Measurements from ENCODE around the gene SNX22. TPM values are rescaled to one million over a fixed set of nuclear protein-coding genes. Genes with fewer than 3 reads are reported as not detected.

SNX22 gene
- total and polyA plus RNA-seq, 9 donors = 0.07 to 2.3 (median 0.28) TPM; not detected in 1

DNA sequence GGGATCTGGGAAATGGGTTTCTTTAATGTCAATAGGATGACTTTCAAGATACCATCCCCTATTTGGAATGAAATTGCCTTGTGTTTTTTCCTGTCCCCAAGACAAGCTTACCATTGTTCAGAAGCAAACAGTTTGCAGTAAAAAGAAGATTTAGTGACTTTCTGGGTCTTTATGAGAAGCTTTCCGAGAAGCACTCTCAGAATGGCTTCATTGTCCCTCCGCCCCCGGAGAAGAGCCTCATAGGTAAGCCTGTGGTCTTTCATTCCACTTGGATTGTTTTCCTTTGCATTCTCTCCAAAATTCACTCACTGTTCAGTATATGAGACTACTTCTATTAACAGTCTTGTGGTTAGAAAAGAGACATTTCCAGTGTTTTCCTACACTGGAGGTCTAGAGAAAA lies 25.6 kb upstream of the SNX22 start:
- peaks cover 3% of the 10 kb centered on the region for H3K4me1 ChIP-seq (ENCODE audit: insufficient read depth)
- H3K27ac ChIP-seq = no peak overlapping the region
- H3K9me3 ChIP-seq = no peaks in the 10 kb centered on the region
- intact Hi-C loops (cut with DNase I) = no loop called here
- no peak overlapping the region for H3K4me3 ChIP-seq
- H3K36me3 ChIP-seq = no peaks in the 10 kb centered on the region
- H3K27me3 ChIP-seq = no peaks in the 10 kb centered on the region
- TF ChIP-seq POLR2A (IDR thresholded peaks at IDR 0.05) (no peak), EP300 (IDR thresholded peaks at IDR 0.05) (no peak)
- TF ChIP-seq, protein P1, sequence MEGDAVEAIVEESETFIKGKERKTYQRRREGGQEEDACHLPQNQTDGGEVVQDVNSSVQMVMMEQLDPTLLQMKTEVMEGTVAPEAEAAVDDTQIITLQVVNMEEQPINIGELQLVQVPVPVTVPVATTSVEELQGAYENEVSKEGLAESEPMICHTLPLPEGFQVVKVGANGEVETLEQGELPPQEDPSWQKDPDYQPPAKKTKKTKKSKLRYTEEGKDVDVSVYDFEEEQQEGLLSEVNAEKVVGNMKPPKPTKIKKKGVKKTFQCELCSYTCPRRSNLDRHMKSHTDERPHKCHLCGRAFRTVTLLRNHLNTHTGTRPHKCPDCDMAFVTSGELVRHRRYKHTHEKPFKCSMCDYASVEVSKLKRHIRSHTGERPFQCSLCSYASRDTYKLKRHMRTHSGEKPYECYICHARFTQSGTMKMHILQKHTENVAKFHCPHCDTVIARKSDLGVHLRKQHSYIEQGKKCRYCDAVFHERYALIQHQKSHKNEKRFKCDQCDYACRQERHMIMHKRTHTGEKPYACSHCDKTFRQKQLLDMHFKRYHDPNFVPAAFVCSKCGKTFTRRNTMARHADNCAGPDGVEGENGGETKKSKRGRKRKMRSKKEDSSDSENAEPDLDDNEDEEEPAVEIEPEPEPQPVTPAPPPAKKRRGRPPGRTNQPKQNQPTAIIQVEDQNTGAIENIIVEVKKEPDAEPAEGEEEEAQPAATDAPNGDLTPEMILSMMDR (IDR thresholded peaks at IDR 0.05) = no peak
- WGBS, 3 donors = 64 to 96% (median 84%) methylated on average over 3 of the region's 3 CpGs
- DNase-seq = no peak

DNA sequence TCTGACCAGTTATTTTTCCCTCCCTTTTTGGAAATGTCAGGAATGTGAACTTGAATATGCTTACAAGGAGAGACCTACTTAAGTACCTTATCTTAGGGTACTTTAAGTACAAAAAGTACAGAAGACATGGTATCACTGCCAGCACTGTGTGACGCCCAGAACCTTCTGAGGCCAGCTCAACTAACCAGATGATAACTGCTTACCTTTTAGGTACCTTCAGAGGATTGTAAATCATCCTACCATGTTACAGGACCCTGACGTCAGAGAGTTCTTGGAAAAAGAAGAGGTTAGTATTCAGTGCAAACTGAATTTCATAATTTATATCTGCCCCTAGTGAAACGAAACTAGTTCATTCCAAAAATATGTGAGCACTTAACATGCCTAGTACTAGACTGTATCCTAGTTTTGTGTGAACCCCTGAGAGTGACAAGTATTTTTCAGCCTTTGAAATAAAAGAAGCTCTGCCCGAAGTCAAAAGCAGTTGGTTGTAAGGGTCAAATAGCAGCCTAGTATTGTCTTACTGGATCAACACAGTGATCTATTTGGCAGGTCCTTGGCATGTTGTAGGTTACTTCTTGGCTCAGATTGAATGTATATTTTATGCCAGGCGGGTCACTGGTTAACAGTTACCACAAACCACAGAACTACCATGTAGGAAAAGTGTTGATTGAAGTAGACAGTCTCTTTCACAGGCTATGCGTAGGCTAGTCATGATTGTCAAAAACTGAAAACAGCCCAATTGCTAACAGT lies 23.8 kb upstream of the SNX22 start:
- H3K4me1 ChIP-seq (ENCODE audit: insufficient read depth) = no peaks in the 10 kb centered on the region
- H3K27ac ChIP-seq = no peak overlapping the region
- 74 to 83% (median 81%) methylated on average over 6 of the region's 6 CpGs for WGBS, 3 donors
- no peak overlapping the region for H3K4me3 ChIP-seq
- intact Hi-C loops (cut with DNase I) = no loop called here
- no peaks in the 10 kb centered on the region for H3K9me3 ChIP-seq
- TF ChIP-seq, protein P1 (IDR thresholded peaks at IDR 0.05) = no peak
- TF ChIP-seq EP300 (IDR thresholded peaks at IDR 0.05) (no peak), POLR2A (IDR thresholded peaks at IDR 0.05) (no peak)
- no peaks in the 10 kb centered on the region for H3K27me3 ChIP-seq
- no peaks in the 10 kb centered on the region for H3K36me3 ChIP-seq
- no peak for DNase-seq

DNA sequence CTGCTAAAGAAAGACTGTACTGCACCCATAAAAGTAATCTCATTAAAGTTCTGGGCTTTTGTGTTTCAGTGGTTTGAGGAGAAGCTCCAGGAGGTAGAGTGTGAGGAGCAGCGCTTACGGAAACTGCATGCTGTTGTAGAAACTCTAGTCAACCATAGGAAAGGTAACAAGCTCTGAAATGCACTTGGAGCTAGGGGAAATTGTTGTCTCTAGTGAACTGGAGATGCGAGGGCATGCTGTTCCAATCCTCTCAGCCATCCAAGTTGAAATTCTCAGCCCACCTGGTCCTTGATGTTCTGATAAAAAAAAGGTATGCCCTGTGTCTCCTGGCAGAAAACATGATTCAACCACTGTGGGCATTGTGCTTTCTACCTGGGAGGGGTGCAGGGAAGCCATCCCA lies 21.4 kb upstream of the SNX22 start:
- Histone ChIP-seq H3K27ac (no peak overlapping the region), H3K9me3 (no peaks in the 10 kb centered on the region), H3K36me3 (no peaks in the 10 kb centered on the region), H3K4me3 (no peak overlapping the region), H3K27me3 (no peaks in the 10 kb centered on the region), H3K4me1 (ENCODE audit: insufficient read depth) (peaks cover 4% of the 10 kb centered on the region)
- intact Hi-C loops (cut with DNase I) = no loop called here
- TF ChIP-seq, protein P1 (IDR thresholded peaks at IDR 0.05) = no peak
- no peak for TF ChIP-seq EP300 (IDR thresholded peaks at IDR 0.05)
- TF ChIP-seq POLR2A (IDR thresholded peaks at IDR 0.05) = no peak
- DNase-seq = no peak
- 94 to 95% (median 95%) methylated on average over 3 of the region's 3 CpGs for WGBS, 3 donors

DNA sequence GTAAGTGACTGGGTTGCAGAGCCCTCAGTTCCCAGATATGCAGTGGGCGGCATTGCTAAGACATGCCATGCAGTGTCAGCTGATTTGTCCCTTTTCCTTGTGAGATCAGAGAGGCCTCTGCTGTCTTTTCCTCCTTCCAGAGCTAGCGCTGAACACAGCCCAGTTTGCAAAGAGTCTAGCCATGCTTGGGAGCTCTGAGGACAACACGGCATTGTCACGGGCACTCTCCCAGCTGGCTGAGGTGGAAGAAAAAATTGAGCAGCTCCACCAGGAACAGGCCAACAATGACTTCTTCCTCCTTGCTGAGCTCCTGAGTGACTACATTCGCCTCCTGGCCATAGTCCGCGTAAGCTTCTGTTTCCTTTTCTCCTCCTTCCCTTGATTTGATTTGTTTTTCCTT lies 20.0 kb upstream of the SNX22 start:
- no peak for DNase-seq
- Histone ChIP-seq H3K27ac (no peak overlapping the region), H3K4me3 (no peak overlapping the region), H3K36me3 (no peaks in the 10 kb centered on the region), H3K27me3 (no peaks in the 10 kb centered on the region), H3K9me3 (no peaks in the 10 kb centered on the region), H3K4me1 (ENCODE audit: insufficient read depth) (peaks cover 4% of the 10 kb centered on the region)
- intact Hi-C loops (cut with DNase I) = no loop called here
- WGBS, 3 donors = 94 to 95% (median 94%) methylated on average over 7 of the region's 7 CpGs
- TF ChIP-seq EP300 (IDR thresholded peaks at IDR 0.05) (no peak), POLR2A (IDR thresholded peaks at IDR 0.05) (no peak)
- TF ChIP-seq, protein P1 (IDR thresholded peaks at IDR 0.05) = no peak

Data from ovary (tissue), 9 donors.